GM19467 (cell line): Measurements from ENCODE around the gene CIT.
"Not testable (repeated sequence)": the region's sequence is repeated elsewhere in the genome, so short reads cannot be mapped to it uniquely, and the experiment has no call there.

ENCODE experiments used
- ATAC-seq: cut with Tn5 transposase; IDR thresholded peaks from one replicate; pipeline ENCODE4 v1.9.1; 2021; ENCODE audit warnings: mild to moderate bottlenecking, moderate library complexity; ENCODE audit not compliant: unreplicated experiment

CIT gene, protein sequence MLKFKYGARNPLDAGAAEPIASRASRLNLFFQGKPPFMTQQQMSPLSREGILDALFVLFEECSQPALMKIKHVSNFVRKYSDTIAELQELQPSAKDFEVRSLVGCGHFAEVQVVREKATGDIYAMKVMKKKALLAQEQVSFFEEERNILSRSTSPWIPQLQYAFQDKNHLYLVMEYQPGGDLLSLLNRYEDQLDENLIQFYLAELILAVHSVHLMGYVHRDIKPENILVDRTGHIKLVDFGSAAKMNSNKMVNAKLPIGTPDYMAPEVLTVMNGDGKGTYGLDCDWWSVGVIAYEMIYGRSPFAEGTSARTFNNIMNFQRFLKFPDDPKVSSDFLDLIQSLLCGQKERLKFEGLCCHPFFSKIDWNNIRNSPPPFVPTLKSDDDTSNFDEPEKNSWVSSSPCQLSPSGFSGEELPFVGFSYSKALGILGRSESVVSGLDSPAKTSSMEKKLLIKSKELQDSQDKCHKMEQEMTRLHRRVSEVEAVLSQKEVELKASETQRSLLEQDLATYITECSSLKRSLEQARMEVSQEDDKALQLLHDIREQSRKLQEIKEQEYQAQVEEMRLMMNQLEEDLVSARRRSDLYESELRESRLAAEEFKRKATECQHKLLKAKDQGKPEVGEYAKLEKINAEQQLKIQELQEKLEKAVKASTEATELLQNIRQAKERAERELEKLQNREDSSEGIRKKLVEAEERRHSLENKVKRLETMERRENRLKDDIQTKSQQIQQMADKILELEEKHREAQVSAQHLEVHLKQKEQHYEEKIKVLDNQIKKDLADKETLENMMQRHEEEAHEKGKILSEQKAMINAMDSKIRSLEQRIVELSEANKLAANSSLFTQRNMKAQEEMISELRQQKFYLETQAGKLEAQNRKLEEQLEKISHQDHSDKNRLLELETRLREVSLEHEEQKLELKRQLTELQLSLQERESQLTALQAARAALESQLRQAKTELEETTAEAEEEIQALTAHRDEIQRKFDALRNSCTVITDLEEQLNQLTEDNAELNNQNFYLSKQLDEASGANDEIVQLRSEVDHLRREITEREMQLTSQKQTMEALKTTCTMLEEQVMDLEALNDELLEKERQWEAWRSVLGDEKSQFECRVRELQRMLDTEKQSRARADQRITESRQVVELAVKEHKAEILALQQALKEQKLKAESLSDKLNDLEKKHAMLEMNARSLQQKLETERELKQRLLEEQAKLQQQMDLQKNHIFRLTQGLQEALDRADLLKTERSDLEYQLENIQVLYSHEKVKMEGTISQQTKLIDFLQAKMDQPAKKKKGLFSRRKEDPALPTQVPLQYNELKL (N-terminal part only)

DNA sequence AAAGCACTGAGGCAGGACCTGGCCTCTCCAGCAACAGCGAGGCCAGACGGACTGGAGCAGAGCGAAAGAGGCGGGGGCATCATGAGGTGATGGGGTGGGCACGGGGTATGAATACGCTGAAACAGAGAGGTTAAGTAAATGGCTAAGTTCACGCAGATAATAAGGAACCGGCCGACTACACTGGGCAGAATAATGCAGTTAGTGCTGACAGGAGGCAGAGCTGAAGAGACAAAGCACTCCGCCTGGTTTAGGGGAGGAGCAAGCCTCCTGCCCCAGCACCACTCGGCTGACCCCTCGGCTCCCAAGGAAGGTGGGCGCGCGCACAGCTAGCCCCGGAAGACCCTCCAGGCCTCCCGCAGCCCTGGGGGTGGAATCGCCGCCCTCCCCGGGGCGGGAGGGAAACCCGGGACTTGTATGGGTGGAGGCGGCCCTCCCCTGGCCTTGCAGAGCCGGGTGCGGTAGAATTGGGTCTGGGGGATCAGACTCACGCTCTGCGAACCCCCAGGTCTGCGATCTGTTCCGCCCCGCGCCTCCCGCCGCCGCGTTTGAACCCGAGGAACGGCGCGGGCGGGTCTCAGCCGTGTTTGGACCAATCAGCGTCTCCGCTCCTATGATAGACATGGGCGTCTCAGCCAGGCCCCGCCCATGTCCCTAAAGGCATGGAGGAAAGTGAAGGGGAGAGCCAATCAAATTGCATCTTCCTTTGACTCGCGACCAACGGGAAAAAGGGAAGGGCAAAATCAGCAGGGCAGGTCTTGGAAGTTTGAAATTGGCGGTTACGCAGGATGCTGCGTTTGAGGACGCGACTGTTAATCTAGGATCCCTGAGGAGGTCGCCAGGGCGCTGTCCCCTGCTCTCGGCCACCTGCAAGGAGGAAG is at the start of gene CIT:
CIT (minus strand) TSS at position 560 of the 878 bp plus-strand sequence. CDS start 1,152 bp downstream, outside the sequence.
- peak; percentile 98 for ATAC-seq

DNA sequence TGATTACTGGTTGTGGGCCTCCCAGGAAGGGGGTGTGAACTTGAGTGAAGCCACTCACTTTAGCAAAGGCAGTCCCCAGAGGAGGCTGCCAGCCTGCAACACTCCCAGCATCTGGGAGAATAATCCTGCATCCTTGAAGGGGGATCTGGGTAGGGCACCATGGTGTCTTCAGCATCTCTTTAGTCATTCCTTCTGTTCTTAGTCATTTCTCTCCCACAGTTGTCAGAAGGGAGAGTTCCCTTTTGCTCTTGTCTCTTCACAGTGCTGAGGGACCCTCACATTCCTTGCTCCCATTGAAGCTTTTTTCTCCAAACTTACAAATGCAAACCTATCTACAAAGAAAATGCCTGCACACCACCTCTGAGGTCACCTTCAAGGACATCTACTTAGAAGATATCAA is 48.1 kb upstream of the CIT start:
- no peak for ATAC-seq

DNA sequence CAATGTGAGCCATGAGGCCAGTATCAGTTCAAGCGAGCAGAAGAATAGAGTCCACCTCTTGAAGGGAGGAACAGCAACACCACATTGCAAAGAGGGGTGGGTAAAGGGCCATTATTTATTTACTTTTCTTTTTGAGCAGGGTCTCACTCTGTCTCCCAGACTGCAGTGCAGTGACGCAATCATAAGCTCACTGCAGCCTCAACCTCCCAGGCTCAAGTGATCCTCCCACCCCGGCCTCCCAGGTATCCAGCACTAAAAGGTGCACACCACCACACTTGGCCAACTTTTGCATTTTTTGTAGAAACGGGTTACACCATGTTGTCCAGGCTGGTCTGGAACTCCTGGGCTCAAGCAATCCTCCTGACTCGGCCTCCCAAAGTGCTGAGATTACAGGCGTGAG is 42.9 kb upstream of the CIT start:
- no peak for ATAC-seq

DNA sequence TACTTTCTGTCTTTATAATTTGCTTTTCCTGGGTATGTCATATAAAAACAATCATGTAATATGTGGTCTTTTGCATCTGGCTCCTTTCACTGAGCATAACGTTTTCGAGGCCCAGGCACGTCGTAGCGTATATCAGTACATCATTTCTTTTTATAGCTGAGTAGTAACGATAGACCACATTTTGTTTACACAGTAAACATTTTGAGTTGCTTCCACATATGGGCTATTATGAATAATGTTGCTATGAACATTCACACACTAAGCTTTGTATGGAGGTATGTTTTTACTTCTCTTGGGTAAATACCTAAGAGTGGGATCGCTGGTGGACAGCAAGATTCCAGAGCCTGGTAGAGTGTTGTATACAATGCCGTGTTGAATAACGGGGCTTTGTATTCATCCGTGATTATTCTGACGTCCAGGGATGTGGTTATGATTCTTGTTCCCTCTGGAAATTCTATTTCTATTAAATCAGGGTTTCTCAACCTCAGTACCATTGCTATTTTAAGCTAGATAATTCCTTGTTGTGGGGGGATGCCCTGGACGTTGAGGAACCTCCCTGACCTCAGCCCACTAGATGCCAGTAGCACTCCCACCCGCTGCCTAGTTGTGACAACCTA is 38.9 kb upstream of the CIT start:
- no peak for ATAC-seq

DNA sequence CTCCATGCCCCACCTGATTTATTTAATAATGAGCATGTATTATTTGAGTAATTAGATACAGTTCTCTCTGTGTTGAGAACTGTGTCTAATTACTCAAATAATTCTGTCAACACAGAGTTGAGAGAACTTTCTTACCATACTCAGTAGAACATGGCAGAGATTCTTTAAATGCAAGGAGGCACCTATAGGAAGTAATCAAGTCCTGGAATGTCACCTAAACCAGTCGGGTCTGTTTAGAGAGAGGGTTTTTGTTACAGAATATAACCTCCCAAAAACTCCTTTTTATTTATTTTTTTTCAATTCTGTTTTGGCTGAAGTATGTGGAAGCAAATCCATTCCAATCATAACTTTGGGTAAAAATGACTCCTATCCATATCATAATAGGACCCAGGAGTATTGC is 37.5 kb upstream of the CIT start:
- no peak for ATAC-seq

DNA sequence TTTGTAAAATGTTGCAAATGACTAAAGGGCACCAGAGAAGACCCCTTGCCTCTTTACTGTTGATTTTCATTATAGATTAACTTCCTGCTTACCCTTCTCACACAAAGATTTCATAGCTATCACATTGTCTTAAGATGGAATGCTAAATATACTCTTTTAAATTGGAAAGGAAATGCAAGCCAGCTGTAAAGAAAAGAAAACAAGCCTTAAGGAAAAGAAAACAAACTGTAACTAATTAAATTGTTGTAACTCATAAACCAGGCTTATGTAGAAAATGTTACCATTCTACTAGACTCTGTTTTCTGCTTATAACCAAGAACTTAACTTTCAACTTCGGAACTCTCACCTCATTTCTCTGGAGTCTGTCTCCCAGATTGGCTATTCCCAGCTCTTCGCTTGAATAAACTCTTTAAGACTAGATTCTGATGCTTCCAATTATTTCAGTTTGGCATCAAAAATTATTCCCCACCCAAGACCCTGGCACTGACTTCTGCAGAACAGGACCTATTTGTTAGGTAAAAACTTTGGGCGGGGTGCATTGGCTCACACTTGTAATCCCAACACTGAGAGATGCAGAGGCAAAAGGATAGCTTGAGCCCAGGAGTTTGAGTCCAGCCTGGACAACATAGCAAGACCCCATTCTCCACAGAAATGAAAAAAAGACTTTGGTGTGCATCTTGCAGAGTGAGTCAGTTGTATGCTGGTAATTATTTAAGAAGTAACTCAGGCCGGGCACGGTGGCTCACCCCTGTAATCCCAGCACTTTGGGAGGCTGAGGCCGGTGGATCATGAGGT is 36.6 kb upstream of the CIT start:
- no peak for ATAC-seq

DNA sequence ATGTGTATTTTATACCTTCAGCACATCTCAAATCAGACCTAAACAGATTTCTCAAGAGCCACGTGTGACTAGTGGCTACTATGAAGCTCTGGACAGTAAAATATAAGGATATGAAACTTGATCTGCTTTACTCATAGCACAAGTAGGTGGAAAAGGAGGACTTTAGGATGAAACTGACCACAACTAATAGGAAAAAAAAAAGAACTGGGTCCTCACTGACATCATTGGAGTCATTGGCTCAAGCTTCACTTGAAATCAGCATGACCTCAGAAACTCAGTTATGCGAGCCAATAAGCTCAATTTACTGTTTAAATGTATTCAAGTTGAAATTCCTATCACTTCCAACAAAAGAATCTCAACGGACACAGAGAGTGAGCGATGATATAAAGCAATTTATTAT is 34.1 kb upstream of the CIT start:
- ATAC-seq = no peak

DNA sequence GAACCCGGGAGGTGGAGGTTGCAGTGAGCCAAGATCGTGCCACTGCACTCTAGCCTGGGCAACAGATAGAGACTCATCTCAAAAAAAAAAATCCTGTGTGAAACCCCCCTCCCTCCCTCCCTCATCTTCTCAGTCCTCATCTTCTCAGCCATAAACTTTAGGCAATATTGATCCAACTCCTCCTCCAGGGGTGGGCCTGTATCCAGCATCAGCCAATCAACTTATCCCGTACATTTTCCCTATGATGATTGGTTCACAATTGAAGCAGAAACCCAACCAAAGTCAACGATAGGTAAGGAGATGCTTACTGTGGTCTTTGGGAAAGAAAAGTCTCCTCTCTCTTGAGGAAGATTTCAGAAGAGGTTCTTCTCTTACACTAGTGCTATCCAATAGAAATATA is 33.5 kb upstream of the CIT start:
- no peak for ATAC-seq

DNA sequence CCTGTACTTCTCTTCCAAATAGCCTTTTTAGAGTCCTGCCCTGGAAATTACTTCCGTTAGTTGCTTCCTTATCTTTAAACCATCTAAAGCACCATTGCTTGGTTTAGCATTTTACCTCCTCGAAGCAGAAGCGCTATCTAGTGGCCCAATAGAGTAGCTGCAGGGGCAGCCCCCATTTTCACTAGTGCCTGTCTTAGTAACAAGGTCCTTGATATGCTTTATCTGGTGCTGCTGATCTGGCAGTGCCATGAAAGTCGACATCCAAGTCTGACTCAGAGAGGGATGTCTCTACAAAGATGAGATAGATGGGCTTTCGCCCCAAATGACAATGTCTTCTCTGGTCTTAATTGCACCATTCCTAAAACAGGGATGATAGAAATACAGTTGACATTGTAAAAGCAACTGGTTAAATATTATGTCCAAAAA is 25.0 kb upstream of the CIT start:
- no peak for ATAC-seq

DNA sequence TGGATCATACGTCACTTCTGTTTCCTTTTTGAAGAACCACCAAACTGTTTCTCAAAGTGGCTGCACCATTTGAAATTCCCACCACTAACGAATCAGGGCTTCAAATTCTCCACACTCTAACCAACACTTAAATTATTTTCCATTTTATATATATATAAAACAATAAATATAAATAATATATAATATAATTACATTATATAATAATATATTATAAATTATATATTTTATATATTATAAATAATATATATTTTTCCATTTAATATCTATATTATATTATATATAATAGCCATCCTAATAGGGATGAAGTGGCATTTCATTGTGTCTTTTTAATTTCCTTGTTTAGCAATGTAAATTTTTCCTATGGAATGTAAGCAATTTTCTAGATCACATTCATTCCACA is 24.6 kb upstream of the CIT start:
- ATAC-seq = no peak

DNA sequence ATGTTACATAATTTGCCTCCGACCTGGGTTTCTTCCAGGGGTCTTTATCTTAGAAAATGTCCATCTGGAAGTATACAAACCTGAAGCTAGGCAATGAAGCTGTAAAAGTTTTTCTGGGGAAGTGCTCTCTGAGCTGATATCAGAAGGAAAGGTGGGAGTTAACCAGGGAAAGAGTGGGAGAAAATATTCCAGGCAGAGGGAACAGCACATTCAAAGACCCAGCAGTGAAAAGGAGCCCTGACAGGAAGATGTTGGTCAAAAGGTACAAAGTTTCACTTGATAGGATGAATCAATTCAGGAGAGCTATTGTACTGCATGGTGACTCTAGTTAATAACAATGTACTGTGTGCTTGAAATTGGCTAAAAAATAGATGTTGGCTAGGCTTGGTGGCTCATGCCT is 17.8 kb upstream of the CIT start:
- no peak for ATAC-seq

DNA sequence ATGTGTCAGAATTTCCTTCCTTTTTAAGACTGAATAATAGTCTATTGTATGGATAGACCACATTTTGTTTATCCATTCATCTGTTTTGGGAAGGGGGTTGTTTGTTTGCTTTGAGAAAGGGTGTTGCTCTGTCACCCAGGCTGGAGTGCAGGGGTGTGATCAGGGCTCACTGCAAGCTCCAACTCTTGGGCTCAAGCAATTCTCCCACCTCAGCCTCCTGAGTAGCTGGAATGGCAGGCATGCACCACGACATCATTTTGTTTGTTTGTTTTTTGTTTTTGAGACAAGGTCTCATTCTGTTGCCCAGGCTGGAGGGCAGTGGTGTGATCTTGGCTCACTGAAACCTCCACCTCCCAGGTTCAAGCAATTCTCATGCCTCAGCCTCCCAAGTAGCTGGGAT is 15.5 kb upstream of the CIT start:
- ATAC-seq = not testable (repeated sequence)

DNA sequence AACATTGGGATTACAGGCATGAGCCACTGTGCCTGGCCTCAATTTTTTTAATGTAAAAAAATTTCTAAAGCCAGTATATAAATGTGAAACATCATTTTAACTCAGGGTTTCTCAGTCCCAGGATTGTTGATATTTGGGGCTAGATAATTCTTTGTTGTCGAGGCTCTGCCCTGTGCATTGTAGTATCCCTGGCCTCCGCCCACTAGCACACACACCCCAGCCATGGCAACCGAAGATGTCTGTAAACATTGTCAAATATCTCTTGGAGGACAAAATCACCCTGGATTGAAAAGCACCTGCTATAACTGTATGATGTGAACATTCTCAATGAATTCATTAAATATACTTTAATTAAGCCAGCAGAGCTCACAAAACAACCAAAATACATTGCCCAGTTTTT is 8.4 kb upstream of the CIT start:
- ATAC-seq = no peak

DNA sequence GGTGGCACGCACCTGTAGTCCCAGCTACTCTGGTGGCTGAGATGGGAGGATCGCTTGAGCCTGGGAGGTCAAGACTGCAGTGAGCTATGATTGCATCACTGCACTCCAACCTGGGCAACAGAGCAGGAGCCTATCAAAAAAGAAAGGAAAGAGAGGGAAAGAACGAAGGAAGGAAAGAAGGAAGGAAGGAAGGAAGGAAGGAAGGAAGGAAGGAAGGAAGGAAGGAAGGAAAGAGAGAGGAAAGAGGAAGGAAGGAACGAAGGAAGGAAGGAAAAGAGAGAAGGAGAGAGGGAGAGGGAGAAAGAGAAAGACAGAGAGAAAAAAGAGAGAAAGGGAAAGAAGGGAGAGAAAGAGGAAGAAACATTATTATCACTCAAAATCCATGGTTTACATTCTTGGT is 6.7 kb upstream of the CIT start:
- ATAC-seq = not testable (repeated sequence)

DNA sequence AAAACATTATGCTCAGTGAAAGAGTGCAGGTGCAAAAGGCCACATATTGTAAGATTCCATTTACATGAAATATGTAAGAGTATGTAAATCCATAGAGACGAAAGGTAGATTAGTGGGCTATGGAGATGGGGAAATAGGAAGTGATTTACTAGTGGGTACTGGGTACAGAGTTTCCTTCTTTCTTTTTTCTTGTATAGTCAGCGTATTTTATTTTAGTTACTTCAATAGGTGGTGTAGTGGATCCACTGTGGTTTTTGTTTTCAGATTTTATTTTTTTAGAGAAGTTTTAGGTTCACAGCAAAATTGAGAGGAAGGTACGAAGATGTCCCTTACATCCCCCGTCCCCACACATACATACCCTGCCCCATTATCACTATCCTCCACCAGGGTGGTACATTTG is 6.1 kb upstream of the CIT start:
- no peak for ATAC-seq

DNA sequence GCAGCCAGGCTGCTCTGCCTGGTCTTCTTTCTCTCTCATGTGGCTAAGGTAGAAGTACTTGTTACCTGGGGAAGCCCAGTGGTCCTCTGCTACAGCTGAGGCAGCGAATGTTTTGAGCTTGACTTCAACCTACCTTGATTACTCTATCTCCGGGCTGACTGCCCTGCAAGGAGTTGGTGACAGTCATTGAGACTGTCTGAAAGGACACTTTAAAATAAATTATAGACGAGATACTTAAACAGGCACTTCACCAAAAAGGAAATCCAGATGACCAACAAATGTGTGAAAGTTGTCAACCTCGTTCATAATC is 474 bp upstream of the CIT start:
- ATAC-seq = peak; percentile 41

DNA sequence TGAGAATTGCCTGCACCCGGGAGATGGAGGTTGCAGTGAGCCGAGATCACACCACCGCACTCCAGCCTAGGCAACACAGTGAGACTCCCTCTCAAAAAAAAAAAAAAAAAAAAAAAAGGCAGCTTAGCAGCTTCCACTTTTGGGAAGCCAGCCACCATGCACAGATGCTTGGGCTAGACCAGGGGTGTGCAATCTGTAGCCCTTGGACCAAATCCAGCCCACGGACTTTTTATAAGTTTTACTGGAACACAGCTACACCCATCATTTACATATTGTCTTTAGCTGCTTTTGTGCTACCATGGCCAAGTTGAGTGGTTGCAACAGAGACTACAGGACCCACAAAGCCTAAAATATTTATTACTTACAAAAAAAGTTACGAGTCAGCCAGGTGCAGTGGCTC is 6.7 kb downstream of the CIT start:
- ATAC-seq = no peak

DNA sequence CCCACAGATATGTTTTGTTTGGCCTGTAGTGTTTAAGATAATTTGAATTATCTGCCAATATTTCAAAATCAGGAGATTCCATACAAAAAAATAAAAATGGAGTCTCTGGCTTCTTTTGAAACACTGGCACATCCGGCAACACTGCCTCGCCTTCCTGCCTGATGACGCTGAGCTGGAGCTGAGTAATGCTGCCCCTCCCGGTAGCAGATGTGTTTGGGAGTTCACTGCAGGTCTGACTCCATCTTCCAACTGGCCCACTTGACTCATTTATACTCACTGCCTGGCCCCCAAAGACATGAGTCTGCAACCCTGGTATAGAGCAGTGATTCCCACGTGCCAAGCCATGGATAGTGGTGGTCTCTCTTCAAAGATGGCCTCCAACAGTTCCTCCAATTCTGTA is 7.4 kb downstream of the CIT start:
- ATAC-seq = no peak

DNA sequence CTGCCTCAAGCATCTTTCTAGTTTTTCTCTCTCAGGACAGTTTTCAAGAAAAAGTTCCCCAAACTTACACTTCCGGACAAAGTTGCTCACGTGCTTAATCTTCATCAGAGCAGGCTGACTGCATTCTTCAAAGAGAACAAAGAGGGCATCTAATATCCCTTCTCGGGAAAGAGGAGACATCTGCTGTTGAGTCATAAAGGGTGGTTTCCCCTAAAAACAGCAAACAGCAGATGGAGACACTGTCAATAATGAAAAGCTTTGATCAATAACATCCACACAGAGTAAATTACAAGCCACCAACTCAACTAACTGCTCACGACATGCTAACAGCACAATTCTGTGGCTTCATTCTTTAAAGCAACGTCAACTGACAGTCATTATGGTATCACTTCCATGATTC is 8.1 kb downstream of the CIT start:
- ATAC-seq = no peak
